GM12878 (cell line): ENCODE data around the gene SPATA31C1.
"Not testable (repeated sequence)": the region's sequence is repeated elsewhere in the genome, so short reads cannot be mapped to it uniquely, and the experiment has no call there.

Experiments
- CTCF ChIP-seq, 3 experiments: IDR thresholded peaks in 2 of 3; conservative IDR thresholded peaks in 1 of 3; 2 replicates each; pipeline ENCODE4 v1.5.1; 2011; ENCODE audit warnings: low read depth in 3 of 3, low read length in 3 of 3, mild to moderate bottlenecking in 3 of 3, control low read depth in 2 of 3, moderate library complexity in 2 of 3, inconsistent platforms in 1 of 3, mixed read lengths in 1 of 3; ENCODE audit not compliant: control insufficient read depth in 2 of 3, insufficient read depth in 1 of 3; ENCODE audit errors: extremely low read depth in 1 of 3
- NFIC ChIP-seq: IDR thresholded peaks from 2 replicates; pipeline ENCODE4 v1.6.1; 2012; ENCODE audit warnings: low read depth, mild to moderate bottlenecking, inconsistent platforms, low read length, moderate library complexity
- ZNF207 ChIP-seq: fragments of 450-650 bp; IDR thresholded peaks from 2 replicates; pipeline ENCODE4 v1.6.1; 2014; ENCODE audit warnings: antibody characterized with exemption, mild to moderate bottlenecking, borderline replicate concordance
- ZNF274 ChIP-seq: IDR thresholded peaks from one replicate; pipeline ENCODE4 v1.8.0; 2011; ENCODE audit not compliant: insufficient read length, insufficient read depth

DNA sequence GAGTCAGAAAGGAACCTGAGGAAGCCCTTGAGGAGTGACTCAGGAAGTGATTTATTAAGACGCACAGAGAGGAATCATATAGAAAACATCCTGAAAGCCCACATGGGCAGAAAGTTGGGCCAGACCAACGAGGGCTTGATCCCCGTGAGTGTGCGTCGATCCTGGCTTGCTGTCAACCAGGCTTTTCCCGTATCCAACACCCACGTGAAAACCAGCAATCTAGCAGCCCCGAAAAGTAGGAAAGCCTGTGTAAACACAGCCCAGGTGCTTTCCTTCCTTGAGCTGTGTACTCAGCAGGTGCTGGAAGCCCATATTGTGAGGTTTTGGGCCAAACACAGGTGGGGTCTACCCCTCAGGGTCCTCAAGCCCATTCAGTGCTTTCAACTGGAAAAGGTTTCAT lies 3.8 kb downstream of the SPATA31C1 start:
- not testable (repeated sequence) for TF ChIP-seq CTCF (IDR thresholded peaks at IDR 0.05 in 2 of 3, conservative IDR thresholded peaks at IDR 0.05 in 1 of 3; ENCODE audit: control insufficient read depth in 2 of 3, extremely low read depth in 1 of 3, insufficient read depth in 1 of 3, low read depth in 3 of 3, low read length in 3 of 3); ZNF274; NFIC; ZNF207
